Thyroid gland (tissue), 4 donors: ENCODE measurements around the gene KCNIP1. TPM values are rescaled to one million over a fixed set of nuclear protein-coding genes. Genes with fewer than 3 reads are reported as not detected.

ENCODE experiments used
- DNase-seq, 2 donors: peaks; one replicate each; pipeline ENCODE4 v3.0.0-alpha.2; 2019
- H3K27ac ChIP-seq, 3 donors: fragments of 200-600 bp; sonication (generic); 1 replicate in 2 of 3; 2 replicates in 1 of 3; pipeline ENCODE4 v1.5.1; 2016 to 2019; ENCODE audit warnings: mild to moderate bottlenecking in 1 of 3, moderate library complexity in 1 of 3
- H3K27me3 ChIP-seq: fragments of 200-600 bp; sonication (generic); one replicate; pipeline ENCODE4 v1.5.1; 2019
- H3K36me3 ChIP-seq, 2 donors: fragments of 200-600 bp; sonication (generic); one replicate each; pipeline ENCODE4 v1.5.1; 2016 to 2019
- H3K4me1 ChIP-seq, 2 donors: fragments of 200-600 bp; sonication (generic); one replicate each; pipeline ENCODE4 v1.5.1; 2017 to 2019
- H3K4me3 ChIP-seq, 3 donors: fragments of 200-600 bp; sonication (generic); replicated peaks in 1 of 3; 1 replicate in 2 of 3; 2 replicates in 1 of 3; pipeline ENCODE4 v1.5.1; 2016; ENCODE audit warnings: mild to moderate bottlenecking in 1 of 3
- H3K9me3 ChIP-seq: fragments of 200-600 bp; sonication (generic); one replicate; pipeline ENCODE4 v1.5.1; 2017
- POLR2A ChIP-seq, 2 donors: fragments of 450-650 bp; IDR thresholded peaks; one replicate each; pipeline ENCODE4 v1.6.1; 2017; ENCODE audit warnings: antibody characterized with exemption in 2 of 2, mild to moderate bottlenecking in 2 of 2, moderate library complexity in 1 of 2
- WGBS, 2 donors: methylation state at CpG; one replicate each; pipeline ENCODE4 v1.1.5; 2017; 5-methylcytosine and 5-hydroxymethylcytosine counted together
- intact Hi-C: fragments of 100-400 bp; cut with DNase I; formaldehyde crosslinking; loops from one replicate; pipeline ENCODE4 v1.15.1; 2023
- total RNA-seq, 4 donors: library from RNA; depleted of rRNA; stranded (reverse); fragments of >200 nt; gene quantifications; one replicate each; pipeline ENCODE4 v1.2.3, GENCODE V29; 2016
- TF ChIP-seq, protein P1 (sequence below), 6 experiments: fragments of 200-600 bp in 3 of 6; fragments of 450-650 bp in 3 of 6; sonication (generic) in 3 of 6; IDR thresholded peaks; one replicate each; pipeline ENCODE4 v1.5.1; 2016 to 2019; ENCODE audit warnings: antibody characterized with exemption in 6 of 6, mild to moderate bottlenecking in 2 of 6, inconsistent platforms in 1 of 6, moderate library complexity in 1 of 6

Gene KCNIP1
- total RNA-seq, 4 donors from 2014 or later = 0.54 to 1.7 TPM; not detected in 2

GRCh38 chr5:170589643-170590042 is 85.8 kb downstream of the KCNIP1 start:
- WGBS, 2 donors = 91 to 94% methylated on average over 6 of the region's 6 CpGs
- DNase-seq = no peak
- H3K36me3 ChIP-seq = no peaks in the 10 kb centered on the region
- no peak overlapping the region for H3K4me3 ChIP-seq
- no peaks in the 10 kb centered on the region for H3K9me3 ChIP-seq
- H3K27me3 ChIP-seq = no peaks in the 10 kb centered on the region
- intact Hi-C loops = no loop called here
- no peaks in the 10 kb centered on the region for H3K4me1 ChIP-seq
- TF ChIP-seq POLR2A (IDR thresholded peaks at IDR 0.05) = no peak
- TF ChIP-seq, protein P1, sequence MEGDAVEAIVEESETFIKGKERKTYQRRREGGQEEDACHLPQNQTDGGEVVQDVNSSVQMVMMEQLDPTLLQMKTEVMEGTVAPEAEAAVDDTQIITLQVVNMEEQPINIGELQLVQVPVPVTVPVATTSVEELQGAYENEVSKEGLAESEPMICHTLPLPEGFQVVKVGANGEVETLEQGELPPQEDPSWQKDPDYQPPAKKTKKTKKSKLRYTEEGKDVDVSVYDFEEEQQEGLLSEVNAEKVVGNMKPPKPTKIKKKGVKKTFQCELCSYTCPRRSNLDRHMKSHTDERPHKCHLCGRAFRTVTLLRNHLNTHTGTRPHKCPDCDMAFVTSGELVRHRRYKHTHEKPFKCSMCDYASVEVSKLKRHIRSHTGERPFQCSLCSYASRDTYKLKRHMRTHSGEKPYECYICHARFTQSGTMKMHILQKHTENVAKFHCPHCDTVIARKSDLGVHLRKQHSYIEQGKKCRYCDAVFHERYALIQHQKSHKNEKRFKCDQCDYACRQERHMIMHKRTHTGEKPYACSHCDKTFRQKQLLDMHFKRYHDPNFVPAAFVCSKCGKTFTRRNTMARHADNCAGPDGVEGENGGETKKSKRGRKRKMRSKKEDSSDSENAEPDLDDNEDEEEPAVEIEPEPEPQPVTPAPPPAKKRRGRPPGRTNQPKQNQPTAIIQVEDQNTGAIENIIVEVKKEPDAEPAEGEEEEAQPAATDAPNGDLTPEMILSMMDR (IDR thresholded peaks at IDR 0.05) = no peak
- no peak overlapping the region for H3K27ac ChIP-seq

- intact Hi-C loops = no loop called here
- H3K36me3 ChIP-seq = no peaks in the 10 kb centered on the region
- no peak overlapping the region for H3K27ac ChIP-seq
- no peaks in the 10 kb centered on the region for H3K27me3 ChIP-seq
- TF ChIP-seq, protein P1 (IDR thresholded peaks at IDR 0.05) = no peak
- TF ChIP-seq POLR2A (IDR thresholded peaks at IDR 0.05) = no peak
- DNase-seq = no peak
- 47 to 56% methylated on average over 3 of the region's 3 CpGs for WGBS, 2 donors
- H3K4me1 ChIP-seq = no peaks in the 10 kb centered on the region
- no peak overlapping the region for H3K4me3 ChIP-seq
- no peaks in the 10 kb centered on the region for H3K9me3 ChIP-seq
Observed at GRCh38 chr5:170590566-170590965, 86.7 kb downstream of the KCNIP1 start.

GRCh38 chr5:170591054-170591453 is 87.2 kb downstream of the KCNIP1 start:
- Histone ChIP-seq H3K9me3 (no peaks in the 10 kb centered on the region), H3K27ac (no peak overlapping the region), H3K4me3 (no peak overlapping the region), H3K4me1 (no peaks in the 10 kb centered on the region), H3K36me3 (no peaks in the 10 kb centered on the region), H3K27me3 (no peaks in the 10 kb centered on the region)
- WGBS, 2 donors = 64 to 70% methylated on average over 5 of the region's 5 CpGs
- TF ChIP-seq, protein P1 (IDR thresholded peaks at IDR 0.05) = no peak
- no peak for TF ChIP-seq POLR2A (IDR thresholded peaks at IDR 0.05)
- intact Hi-C loops = no loop called here
- DNase-seq = no peak

GRCh38 chr5:170596482-170597044 is 92.7 kb downstream of the KCNIP1 start:
- intact Hi-C loops = no loop called here
- TF ChIP-seq, protein P1 (IDR thresholded peaks at IDR 0.05) = no peak
- TF ChIP-seq POLR2A (IDR thresholded peaks at IDR 0.05) = no peak

DNA sequence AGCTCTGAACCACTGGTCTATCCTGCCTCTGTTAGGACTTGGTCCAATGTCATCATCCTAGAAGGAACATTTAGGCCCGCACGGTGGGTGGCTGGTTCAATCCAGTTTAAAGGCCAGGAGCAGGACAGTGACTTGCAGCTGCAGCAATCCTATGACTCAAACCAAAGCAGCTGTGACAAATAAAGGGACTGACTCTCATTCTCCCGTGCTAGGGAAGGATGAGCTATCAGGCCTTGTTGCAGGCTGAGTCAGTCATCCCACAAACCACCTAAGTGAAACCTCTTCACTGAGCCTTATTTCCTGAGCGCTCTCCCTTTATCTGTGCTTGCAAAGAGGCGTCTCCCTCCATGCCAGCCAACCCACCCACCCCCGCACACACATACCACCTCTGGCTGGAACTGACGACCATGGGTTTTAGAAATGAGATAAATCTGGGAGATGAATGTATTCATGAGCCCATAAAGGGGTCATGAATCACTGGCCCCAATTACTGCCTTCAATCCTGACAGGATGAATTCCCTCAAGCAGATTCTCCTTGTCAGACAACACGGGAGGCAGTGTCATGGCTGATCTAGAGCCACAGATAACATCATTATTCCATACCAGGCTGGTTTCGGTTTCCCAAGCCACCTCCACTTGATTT is 93.4 kb downstream of the KCNIP1 start:
- Histone ChIP-seq H3K27ac (no peak overlapping the region), H3K27me3 (no peaks in the 10 kb centered on the region), H3K4me3 (no peak overlapping the region), H3K9me3 (no peaks in the 10 kb centered on the region), H3K36me3 (no peaks in the 10 kb centered on the region), H3K4me1 (no peaks in the 10 kb centered on the region)
- TF ChIP-seq POLR2A (IDR thresholded peaks at IDR 0.05) = no peak
- TF ChIP-seq, protein P1 (IDR thresholded peaks at IDR 0.05) = no peak
- no peak for DNase-seq
- intact Hi-C loops = no loop called here
- WGBS, 2 donors = 58 to 66% methylated on average over 9 of the region's 9 CpGs

More at GRCh38 chr5:170596482-170597044, 92.7 kb downstream of the KCNIP1 start:
- DNase-seq = no peak
- no peaks in the 10 kb centered on the region for H3K36me3 ChIP-seq
- H3K9me3 ChIP-seq = no peaks in the 10 kb centered on the region
- no peaks in the 10 kb centered on the region for H3K4me1 ChIP-seq
- no peak overlapping the region for H3K4me3 ChIP-seq
- 87 to 89% methylated on average over 4 of the region's 4 CpGs for WGBS, 2 donors
- H3K27me3 ChIP-seq = no peaks in the 10 kb centered on the region
- no peak overlapping the region for H3K27ac ChIP-seq
